GM18526 (cell line): Measurements from ENCODE around the gene B3GALT5.

Experiments
- POLR2A ChIP-seq: IDR thresholded peaks from 3 replicates; pipeline ENCODE4 v1.6.1; 2011; ENCODE audit not compliant: insufficient read length; ENCODE audit errors: extremely low read depth

Gene B3GALT5

GRCh38 chr21:39685991-39686390, 73.3 kb downstream of the B3GALT5 start:
- no peak for TF ChIP-seq POLR2A

GRCh38 chr21:39686646-39687468, 74.1 kb downstream of the B3GALT5 start:
- TF ChIP-seq POLR2A = no peak

- TF ChIP-seq POLR2A = no peak
Measured at GRCh38 chr21:39688010-39688409, 75.3 kb downstream of the B3GALT5 start.

GRCh38 chr21:39690454-39690853, 77.7 kb downstream of the B3GALT5 start:
- TF ChIP-seq POLR2A = no peak

GRCh38 chr21:39694750-39695149, 82.0 kb downstream of the B3GALT5 start:
- TF ChIP-seq POLR2A = no peak

- TF ChIP-seq POLR2A = no peak
Measured at GRCh38 chr21:39696196-39696595, 83.5 kb downstream of the B3GALT5 start.

- no peak for TF ChIP-seq POLR2A
Measured at GRCh38 chr21:39696618-39697017, 83.9 kb downstream of the B3GALT5 start.

- TF ChIP-seq POLR2A = no peak
Measured at GRCh38 chr21:39700318-39700717, 87.6 kb downstream of the B3GALT5 start.

- TF ChIP-seq POLR2A = no peak
Measured at GRCh38 chr21:39703578-39703977, 90.8 kb downstream of the B3GALT5 start.

- no peak for TF ChIP-seq POLR2A
Measured at GRCh38 chr21:39705849-39706248, 93.1 kb downstream of the B3GALT5 start.

GRCh38 chr21:39707316-39707715, 94.6 kb downstream of the B3GALT5 start:
- no peak for TF ChIP-seq POLR2A

- no peak for TF ChIP-seq POLR2A
Measured at GRCh38 chr21:39710866-39711265, 98.1 kb downstream of the B3GALT5 start.

GRCh38 chr21:39712273-39712672, 99.5 kb downstream of the B3GALT5 start:
- no peak for TF ChIP-seq POLR2A

- no peak for TF ChIP-seq POLR2A
Measured at GRCh38 chr21:39712976-39713375, 100.2 kb downstream of the B3GALT5 start.

- no peak for TF ChIP-seq POLR2A
Measured at GRCh38 chr21:39713905-39714304, 101.2 kb downstream of the B3GALT5 start.

GRCh38 chr21:39714331-39714730, 101.6 kb downstream of the B3GALT5 start:
- TF ChIP-seq POLR2A = no peak

- no peak for TF ChIP-seq POLR2A
Measured at GRCh38 chr21:39715804-39716397, 103.2 kb downstream of the B3GALT5 start.
